GM18505 (cell line): ENCODE measurements around the gene CHST8.
"Not testable (repeated sequence)": the region's sequence is repeated elsewhere in the genome, so short reads cannot be mapped to it uniquely, and the experiment has no call there.

Source experiments
- ATAC-seq: cut with Tn5 transposase; IDR thresholded peaks from one replicate; pipeline ENCODE4 v1.9.1; 2021; ENCODE audit not compliant: unreplicated experiment
- POLR2A ChIP-seq: IDR thresholded peaks from 4 replicates; pipeline ENCODE4 v1.6.1; 2011; ENCODE audit warnings: borderline replicate concordance; ENCODE audit not compliant: insufficient read depth, insufficient read length; ENCODE audit errors: extremely low read depth

CHST8 gene

DNA sequence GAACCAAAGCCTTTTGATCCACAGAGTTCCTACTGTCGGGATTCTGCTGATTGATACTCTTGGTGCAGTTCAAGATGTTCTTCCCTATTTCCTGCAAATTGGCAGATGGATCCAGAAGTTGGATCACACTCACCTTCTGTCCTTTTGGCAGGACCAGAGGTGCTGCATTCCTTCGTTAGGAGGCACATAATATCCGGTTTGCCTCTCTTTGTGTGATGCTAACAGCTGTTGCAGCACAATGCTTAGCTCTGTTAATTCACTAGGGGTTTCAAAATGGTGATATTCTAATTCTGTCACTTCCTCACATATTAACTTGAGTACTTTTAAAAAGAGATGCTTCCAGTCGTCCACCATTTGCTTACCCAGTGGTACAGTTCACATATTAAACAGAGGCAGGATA lies 15.2 kb upstream of the CHST8 start:
- TF ChIP-seq POLR2A = no peak
- no peak for ATAC-seq

DNA sequence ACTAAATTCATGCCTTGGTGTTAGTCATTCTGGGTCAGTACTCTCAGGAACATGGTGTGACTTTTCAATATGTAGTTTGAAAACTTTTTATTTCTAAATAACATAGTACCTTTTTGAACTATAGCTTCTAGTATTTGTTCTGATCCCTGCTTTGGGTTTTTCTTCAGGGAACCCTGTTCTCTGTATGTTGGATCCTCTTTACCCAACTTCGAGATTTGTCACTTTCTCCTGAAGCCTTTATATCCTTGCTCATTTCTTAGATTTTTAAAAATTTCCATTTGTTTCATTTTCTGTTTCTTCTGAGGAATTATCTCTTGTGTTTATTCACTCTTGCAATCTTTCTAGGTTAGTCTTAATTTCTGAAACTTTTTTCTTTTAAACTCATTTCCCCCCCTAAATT lies 12.4 kb upstream of the CHST8 start:
- ATAC-seq = no peak
- no peak for TF ChIP-seq POLR2A

DNA sequence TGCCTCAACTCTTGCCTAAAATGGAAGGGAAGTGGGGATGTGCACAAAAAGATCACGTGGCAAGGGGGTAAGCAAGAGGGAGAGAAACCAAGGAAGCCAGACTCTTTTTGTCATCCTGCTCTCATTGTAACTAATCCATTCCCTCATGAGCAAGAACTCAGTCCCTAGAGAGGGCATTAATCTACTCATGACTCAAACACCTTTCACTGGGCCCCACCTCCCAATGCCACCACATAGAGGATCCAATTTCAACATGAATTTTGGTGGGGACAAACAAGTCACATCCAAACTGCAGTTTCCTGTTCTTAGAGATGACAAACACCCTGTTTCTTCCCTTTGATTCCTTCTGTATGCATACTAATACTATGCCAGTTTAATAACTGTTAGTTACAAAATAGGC lies 11.2 kb upstream of the CHST8 start:
- ATAC-seq = no peak
- TF ChIP-seq POLR2A = no peak

DNA sequence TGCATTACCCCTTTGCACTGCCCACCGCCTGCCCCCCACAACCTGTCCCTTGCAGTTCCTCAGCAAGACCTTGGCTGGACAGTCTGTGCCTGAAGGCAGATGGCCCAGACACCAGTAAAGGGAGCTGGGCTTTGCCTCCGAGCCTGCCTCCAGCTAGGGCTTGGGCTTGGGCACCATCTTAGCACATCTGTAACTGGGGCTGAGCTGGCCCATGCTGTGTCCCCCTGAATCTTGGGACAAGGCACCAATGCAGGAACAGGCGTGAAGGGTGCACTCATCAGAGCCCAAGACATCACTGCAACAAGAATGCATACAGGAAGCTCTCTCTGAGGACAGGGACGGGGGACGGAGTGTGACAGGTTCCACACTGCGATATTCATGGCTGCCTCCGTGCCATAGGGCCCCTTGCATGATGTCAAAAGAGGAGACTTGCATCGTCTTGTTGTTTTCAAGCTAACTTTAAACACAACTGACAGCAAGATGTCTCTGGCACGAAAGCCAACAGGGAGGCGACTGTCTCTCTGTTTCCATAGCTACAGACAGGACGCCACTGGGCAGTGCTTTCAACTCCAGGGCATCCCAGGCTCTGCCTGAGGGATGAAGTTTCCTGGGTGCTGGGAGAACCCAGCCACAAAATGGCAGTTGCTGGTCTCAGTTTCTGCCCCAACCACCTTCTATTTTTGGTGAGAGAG lies 8.7 kb upstream of the CHST8 start:
- TF ChIP-seq POLR2A = no peak
- ATAC-seq = no peak

DNA sequence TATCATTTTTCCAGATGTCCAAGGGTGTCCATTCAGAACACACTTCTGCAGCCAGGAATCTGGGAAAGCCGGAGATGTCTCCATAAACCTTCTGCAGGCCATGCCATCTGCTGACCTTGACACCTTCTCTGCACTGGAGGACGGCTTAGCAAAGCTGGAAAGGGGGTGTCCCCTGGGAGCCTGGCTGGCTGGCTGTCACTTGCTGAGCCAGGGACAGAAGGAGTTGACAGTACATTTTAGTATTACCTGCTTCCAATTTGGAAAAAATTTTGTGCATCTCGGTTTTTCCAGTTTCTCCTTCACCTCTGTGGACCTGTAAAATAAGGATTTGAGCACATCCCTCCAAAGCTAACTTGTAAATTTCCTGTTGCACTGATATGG lies 8.1 kb upstream of the CHST8 start:
- no peak for TF ChIP-seq POLR2A
- no peak for ATAC-seq

DNA sequence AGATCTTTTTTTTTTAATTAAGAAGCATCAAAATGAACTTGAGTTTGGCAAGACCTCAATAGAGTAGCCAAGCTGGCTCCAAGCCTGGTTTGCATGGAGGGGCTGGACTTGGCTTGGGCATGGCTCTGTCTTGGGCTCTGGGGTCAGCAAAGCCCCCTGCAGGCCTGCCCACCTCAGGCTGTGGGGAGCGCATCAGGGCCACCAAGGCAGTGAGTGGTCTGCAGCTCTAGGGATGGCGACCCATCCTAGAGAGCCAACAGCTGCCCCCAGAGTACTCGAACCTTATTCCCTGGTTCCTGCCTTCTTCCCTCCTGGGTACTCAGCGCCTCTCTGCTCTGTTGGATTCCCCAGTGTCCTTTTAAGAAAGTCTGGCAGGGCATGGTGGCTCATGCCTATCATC lies 5.4 kb upstream of the CHST8 start:
- no peak for ATAC-seq
- TF ChIP-seq POLR2A = no peak

DNA sequence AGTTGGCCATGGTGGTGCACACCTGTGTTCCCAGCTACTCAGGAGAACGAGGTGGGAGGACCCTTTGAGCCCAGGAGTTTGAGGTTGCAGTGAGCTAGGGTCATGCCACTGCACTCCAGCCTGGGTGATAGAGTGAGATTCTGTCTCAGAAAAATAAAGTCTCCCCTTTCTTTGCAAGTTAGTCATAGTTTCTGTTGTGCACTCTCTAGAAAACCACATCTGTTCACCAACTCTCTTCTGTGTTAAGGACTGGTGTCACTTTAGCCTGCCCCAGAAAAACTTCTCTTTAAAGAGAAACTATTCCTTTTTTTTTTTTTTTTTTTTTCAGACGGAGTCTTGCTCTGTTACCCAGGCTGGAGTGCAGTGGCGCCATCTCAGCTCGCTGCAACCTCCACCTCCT lies 4.9 kb upstream of the CHST8 start:
- no peak for ATAC-seq
- no peak for TF ChIP-seq POLR2A

DNA sequence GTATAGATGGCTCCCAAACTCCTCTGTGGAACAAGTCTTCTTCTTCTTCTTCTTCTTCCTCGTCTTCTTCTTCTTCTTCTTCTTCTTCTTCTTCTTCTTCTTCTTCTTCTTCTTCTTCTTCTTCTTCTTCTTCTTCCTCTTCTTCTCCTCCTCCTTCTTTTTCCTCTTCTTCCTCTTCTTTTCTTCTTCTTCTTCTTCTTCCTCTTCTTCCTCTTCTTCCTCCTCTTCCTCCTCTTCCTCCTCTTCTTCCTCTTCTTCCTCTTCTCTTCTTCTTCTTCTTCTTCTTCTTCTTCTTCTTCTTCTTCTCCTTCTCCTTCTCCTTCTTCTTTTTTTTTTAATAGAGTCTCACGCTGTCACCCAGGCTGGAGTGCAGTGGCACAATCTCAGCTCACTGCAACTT lies 3.4 kb upstream of the CHST8 start:
- ATAC-seq = not testable (repeated sequence)

DNA sequence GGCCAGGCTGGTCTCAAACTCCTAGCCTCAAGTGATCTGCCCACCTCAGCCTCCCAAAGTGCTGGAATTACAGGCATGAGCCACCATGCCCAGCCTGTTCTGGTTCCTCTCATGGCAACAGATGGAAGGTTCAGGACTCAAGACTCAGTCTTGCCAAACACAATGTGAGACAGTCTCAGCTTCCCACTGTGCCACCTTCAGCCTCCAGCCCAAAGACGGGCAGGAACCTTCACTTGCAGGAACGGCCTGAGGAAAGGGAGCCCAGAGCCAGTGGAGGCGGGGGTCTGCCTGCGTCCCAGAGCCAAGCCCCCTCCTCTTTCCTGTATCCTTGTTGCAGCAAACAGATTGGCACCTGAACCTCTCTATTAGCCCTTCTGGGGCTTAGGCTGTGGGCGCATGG lies 2.9 kb upstream of the CHST8 start:
- no peak for ATAC-seq
- TF ChIP-seq POLR2A = no peak

DNA sequence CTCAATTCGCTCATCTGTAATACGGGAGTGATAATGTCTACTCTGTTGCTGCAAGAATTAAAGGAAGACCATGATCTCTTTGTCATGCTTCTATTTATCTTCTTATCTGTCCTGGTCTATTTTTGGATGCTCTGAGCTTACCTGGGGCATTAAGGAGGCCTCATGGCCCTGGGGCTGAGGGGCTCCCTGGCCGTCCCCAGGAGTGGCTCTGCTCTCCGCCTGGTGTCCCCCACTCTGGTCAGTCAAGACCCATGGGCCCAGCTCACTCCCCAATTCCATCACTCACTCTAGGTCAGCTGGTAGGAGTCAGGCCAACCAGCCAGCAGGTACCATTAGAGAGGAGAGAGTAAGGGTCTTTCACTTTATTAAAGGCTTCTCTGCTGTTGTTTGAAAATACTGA lies 1.1 kb upstream of the CHST8 start:
- no peak for TF ChIP-seq POLR2A
- ATAC-seq = no peak

DNA sequence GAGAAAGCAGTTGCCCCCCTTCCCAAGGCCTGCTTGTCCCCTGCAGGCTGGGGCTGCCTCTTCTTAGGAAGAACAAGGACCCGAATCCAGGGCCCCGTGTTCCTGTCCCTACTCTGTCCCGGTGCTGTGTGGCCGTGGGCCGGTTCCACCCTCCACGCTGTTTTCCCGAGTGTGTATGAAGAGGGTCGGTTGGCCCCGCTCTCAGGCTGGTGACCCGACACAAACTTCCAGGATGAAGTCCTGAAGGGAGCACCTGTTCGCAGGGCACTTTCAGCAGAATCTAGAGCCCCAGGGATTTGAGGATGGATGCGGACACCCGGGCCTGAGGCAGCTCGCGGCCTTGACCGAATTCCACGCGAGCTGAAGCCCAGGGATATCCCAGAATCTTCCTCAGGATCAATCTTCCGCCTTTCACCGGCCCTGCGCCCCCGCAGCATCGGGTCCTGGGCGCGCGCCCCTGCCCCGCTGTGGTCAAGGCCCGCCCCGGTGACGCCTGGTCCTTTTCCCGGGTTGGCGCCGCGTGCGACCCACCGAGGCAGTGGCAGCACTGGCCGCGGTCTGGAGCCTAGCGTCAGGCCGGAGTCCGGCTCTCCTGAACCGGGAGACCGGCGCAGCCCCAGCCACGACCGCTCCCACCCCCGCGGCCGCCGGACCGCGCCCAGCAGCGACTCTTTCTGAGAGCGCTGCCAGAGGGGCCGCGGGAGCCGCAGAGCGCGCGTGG lies 528 bp upstream of the CHST8 start:
- TF ChIP-seq POLR2A = no peak

DNA sequence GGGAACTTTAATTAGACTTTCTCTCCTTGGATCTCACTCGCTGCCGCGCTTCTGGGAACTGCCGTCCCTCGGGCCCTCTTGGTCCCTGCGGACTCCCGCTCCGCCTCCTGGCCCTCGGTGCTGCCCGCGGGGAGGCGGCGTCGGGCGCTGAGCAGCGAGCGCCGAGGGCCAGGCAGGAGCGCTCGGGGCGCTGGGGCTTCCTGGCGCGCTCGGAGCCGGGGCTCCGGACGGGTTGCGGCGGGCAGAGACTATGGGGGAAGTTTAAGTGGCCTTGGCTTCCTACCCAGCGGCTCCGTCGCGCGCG lies 704 bp downstream of the CHST8 start:
- ATAC-seq = no peak
- TF ChIP-seq POLR2A = no peak

More for the DNA sequence above, 528 bp upstream of the CHST8 start:
- no peak for ATAC-seq

DNA sequence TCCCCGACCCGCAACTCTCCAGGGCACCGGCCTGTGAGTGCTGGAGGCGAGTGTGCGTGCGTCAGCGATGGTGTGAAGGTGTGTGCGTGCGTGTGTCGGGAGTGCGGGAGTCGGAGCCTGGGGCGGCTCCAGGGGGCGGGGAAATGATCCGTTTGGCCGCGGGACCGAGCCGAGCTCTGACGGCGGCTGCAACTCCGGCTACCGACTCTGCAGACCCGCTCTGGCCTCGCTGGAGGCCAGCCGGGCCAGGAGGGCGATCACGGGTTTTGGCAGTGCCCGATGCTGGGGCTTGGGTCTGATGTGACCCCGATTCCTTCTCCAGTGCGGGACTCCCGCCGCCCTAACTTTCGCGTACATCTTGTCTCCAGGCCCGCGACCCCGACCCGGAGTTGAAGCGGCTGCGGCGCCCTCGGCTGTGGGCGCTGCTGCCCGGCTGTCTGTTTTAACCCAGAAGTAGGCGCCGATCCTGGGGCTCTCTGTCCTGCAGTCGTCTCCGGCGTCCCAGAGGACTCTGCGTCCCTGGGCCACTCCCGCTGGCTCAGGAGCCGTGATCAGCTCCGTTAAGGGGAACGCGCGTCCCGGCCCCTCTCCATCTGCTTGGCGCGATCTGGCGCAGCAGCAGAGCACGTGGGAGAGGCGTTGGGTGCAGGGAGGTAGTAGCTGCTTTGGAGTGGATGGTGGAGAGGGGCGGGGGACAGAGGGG lies 1.2 kb downstream of the CHST8 start:
- TF ChIP-seq POLR2A = no peak
- no peak for ATAC-seq

DNA sequence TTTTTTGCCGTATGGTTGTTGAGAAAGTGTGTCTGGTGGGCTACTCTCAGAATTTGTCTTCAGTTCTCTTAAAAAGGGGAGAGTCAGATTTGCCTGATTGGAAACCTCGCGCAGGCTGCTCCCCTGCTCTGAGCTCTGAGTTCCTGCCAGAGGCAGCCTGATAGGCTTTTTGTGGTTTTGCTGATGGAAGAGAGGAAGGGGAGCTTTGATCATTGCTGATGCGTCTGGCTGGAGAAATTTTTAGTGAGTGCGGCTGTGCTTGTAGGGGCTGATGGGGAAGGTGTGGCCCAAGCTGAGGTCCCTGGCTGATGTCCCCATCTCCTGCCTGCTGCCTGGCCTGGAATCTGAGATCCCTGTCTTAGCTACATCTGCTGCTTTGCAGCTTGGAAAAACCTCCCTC lies 2.8 kb downstream of the CHST8 start:
- no peak for TF ChIP-seq POLR2A
- ATAC-seq = no peak
